SU-DHL-6 (cell line): ENCODE results near the gene BEND3.

Experiments
- H2AFZ ChIP-seq: fragments of 200-600 bp; sonication (generic); 2 replicates; pipeline ENCODE4 v1.6.1; 2014; ENCODE audit warnings: low read depth, mild to moderate bottlenecking, moderate library complexity, mixed read lengths, antibody characterized with exemption, low read length; ENCODE audit not compliant: severe bottlenecking
- H3F3A ChIP-seq: fragments of 200-600 bp; shearing (Covaris generic); 2 replicates; pipeline ENCODE4 v1.6.0; 2016; ENCODE audit warnings: antibody characterized with exemption, mild to moderate bottlenecking; ENCODE audit not compliant: insufficient read depth
- H3K27ac ChIP-seq: fragments of 200-600 bp; sonication (generic); 2 replicates; pipeline ENCODE4 v1.5.1; 2016; ENCODE audit warnings: low read depth, mild to moderate bottlenecking, low read length, moderate library complexity, mixed read lengths
- H3K27me3 ChIP-seq: fragments of 200-600 bp; sonication (generic), shearing (Covaris generic); 2 replicates; pipeline ENCODE4 v1.6.0; 2014; ENCODE audit warnings: mild to moderate bottlenecking, low read length
- H3K36me3 ChIP-seq: fragments of 200-600 bp; sonication (generic); 2 replicates; pipeline ENCODE4 v1.6.1; 2014; ENCODE audit warnings: mild to moderate bottlenecking, low read length, mixed read lengths
- H3K4me2 ChIP-seq: fragments of 300-600, 200-600 bp; shearing (Covaris generic), sonication (generic); 2 replicates; pipeline ENCODE4 v1.6.0; 2014; ENCODE audit warnings: low read length, low read depth, mild to moderate bottlenecking; ENCODE audit not compliant: poor library complexity, severe bottlenecking
- H3K4me3 ChIP-seq: fragments of 200-600 bp; sonication (generic); 2 replicates; pipeline ENCODE4 v1.5.1; 2014; ENCODE audit warnings: antibody characterized with exemption, low read length, mild to moderate bottlenecking, mixed read lengths; ENCODE audit not compliant: insufficient read depth, poor library complexity, severe bottlenecking
- H3K79me2 ChIP-seq: fragments of 200-600 bp; sonication (generic); 2 replicates; pipeline ENCODE4 v1.6.1; 2014; ENCODE audit warnings: mild to moderate bottlenecking, low read length, moderate library complexity; ENCODE audit not compliant: insufficient read depth
- H3K9ac ChIP-seq: fragments of 200-600 bp; sonication (generic); 2 replicates; pipeline ENCODE4 v1.7.0; 2014; ENCODE audit warnings: mild to moderate bottlenecking, low read length
- H3K9me2 ChIP-seq: fragments of 200-600 bp; sonication (generic); replicated peaks from 2 replicates; pipeline ENCODE4 v1.6.1; 2014; ENCODE audit warnings: low read length; ENCODE audit not compliant: insufficient read depth
- H3K9me3 ChIP-seq: fragments of 200-600 bp; sonication (generic); 2 replicates; pipeline ENCODE4 v1.6.1; 2014; ENCODE audit warnings: low read length, mixed read lengths; ENCODE audit not compliant: insufficient read depth
- H4K20me1 ChIP-seq: fragments of 200-600 bp; sonication (generic); 2 replicates; pipeline ENCODE4 v1.6.1; 2014; ENCODE audit warnings: low read depth, mild to moderate bottlenecking, antibody characterized with exemption, low read length, moderate library complexity, mixed read lengths
- EZH2phosphoT487 ChIP-seq: fragments of 200-600 bp; sonication (generic), shearing (Covaris generic); conservative IDR thresholded peaks from 2 replicates; pipeline ENCODE4 v1.6.1; 2018; ENCODE audit warnings: mild to moderate bottlenecking, antibody characterized with exemption, low read length, moderate library complexity, mixed read lengths
- TF ChIP-seq, protein P1 (sequence below): fragments of 200-600 bp; sonication (generic); IDR thresholded peaks from one replicate; pipeline ENCODE4 v1.5.1; 2017; ENCODE audit warnings: antibody characterized with exemption, mild to moderate bottlenecking, low read length, moderate library complexity; ENCODE audit not compliant: insufficient read depth, poor library complexity, severe bottlenecking

Gene BEND3

DNA sequence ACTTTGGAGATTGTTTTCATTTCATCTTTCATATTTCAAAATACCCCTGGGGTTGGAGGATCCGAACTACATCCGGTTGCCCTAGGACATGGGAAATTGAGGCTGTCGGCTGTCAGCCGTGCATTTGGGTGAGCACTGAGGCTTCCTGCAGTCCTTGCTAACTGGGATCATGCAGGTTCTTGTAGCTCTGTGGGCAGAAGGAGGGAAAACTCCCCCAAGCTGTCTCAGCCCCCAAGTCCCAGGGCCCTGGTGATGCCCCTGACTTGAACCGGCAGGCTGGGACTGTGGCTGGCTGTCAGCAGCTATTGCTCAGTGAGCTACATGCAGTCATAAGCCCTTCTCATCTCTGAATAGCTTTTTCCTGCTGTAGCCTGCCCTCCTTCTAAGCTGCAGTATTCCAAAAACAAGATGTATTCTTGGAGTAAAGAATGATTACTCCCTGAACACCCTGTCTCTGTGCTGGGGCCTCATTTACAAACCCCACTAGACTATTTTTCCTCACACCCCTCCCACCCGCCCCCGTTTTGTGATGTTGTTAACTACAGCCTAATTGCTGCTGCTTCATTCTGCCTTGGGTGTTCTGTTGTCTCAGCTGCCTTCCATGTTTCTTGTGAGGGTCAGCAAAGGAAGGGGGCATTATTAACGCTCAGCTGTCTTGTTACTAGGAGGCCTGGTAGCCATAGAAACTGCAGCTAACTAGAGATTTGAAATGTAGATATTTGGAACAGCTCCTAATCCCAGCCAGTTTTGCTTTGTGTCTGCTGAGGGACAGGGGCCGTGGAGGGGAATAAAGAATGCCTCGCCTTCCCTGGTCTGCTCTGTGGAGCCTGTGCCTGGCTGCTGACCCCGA lies 69.3 kb downstream of the BEND3 start:
- Histone ChIP-seq H3K4me3 (no peak overlapping the region), H3K36me3 (no peaks in the 10 kb centered on the region), H3K4me2 (no peak overlapping the region), H3K9me3 (no peaks in the 10 kb centered on the region), H3K9ac (no peak overlapping the region), H3K27me3 (no peaks in the 10 kb centered on the region), H3F3A (no peaks in the 10 kb centered on the region), H3K27ac (no peak overlapping the region), H2AFZ (no peak overlapping the region), H4K20me1 (no peaks in the 10 kb centered on the region), H3K79me2 (no peaks in the 10 kb centered on the region), H3K9me2 (no peaks in the 10 kb centered on the region)
- TF ChIP-seq, protein P1, sequence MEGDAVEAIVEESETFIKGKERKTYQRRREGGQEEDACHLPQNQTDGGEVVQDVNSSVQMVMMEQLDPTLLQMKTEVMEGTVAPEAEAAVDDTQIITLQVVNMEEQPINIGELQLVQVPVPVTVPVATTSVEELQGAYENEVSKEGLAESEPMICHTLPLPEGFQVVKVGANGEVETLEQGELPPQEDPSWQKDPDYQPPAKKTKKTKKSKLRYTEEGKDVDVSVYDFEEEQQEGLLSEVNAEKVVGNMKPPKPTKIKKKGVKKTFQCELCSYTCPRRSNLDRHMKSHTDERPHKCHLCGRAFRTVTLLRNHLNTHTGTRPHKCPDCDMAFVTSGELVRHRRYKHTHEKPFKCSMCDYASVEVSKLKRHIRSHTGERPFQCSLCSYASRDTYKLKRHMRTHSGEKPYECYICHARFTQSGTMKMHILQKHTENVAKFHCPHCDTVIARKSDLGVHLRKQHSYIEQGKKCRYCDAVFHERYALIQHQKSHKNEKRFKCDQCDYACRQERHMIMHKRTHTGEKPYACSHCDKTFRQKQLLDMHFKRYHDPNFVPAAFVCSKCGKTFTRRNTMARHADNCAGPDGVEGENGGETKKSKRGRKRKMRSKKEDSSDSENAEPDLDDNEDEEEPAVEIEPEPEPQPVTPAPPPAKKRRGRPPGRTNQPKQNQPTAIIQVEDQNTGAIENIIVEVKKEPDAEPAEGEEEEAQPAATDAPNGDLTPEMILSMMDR, result no peak
- TF ChIP-seq EZH2phosphoT487, result no peak

DNA sequence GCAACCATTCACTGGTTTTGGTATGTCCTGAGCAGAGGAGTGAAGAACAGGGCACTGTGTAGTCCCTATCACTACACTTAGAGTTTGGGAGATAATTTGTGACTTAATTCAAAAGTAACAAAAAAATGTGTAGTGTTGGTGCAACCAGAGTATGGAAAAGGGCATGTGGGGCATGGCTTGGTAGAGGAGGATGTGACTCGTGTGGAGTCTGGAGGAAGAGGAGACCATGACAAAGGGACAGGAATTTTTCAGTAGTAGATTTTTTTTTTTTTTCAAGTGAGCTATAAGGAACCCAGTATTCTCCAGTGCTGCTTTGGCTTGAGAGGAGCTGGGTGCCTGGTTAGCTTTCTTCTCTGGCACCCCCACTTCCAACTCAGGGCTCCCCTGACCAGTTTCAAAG lies 82.2 kb downstream of the BEND3 start:
- no peaks in the 10 kb centered on the region for H3F3A ChIP-seq
- H3K9ac ChIP-seq, result no peak overlapping the region
- peaks cover 14% of the 10 kb centered on the region; the same call in 1 of the 2 replicates for H3K79me2 ChIP-seq
- H2AFZ ChIP-seq, result no peak overlapping the region
- no peaks in the 10 kb centered on the region for H3K27me3 ChIP-seq
- no peaks in the 10 kb centered on the region for H3K9me2 ChIP-seq
- no peaks in the 10 kb centered on the region for H3K36me3 ChIP-seq
- no peak overlapping the region for H3K4me2 ChIP-seq
- no peaks in the 10 kb centered on the region for H4K20me1 ChIP-seq
- no peak overlapping the region for H3K4me3 ChIP-seq
- H3K27ac ChIP-seq, result no peak overlapping the region
- TF ChIP-seq EZH2phosphoT487, result no peak
- TF ChIP-seq, protein P1, result no peak
- H3K9me3 ChIP-seq, result no peaks in the 10 kb centered on the region

DNA sequence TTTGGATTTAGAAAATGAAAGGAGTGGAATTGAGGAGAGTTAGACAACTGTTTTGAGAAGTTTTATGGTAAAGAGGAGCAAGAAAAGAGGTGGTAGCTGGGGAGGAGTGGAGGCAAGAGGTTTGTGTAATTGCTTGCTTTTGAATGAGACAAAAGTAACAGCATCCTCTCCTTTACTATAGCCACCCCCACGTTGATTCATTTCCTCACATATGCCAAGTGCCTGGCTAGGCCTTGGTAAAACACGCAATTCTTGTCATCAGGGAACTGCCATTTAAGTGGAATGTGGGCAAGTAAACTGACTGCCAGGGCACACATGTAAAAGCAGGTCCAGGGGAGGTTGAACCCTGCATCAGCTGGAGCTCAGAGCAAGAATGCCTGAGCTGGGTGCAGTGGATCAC lies 83.3 kb downstream of the BEND3 start:
- no peak overlapping the region for H3K4me2 ChIP-seq
- no peaks in the 10 kb centered on the region for H3K27me3 ChIP-seq
- H3K4me3 ChIP-seq, result no peak overlapping the region
- no peak overlapping the region for H3K9ac ChIP-seq
- no peaks in the 10 kb centered on the region for H3K9me3 ChIP-seq
- no peaks in the 10 kb centered on the region for H3K36me3 ChIP-seq
- no peaks in the 10 kb centered on the region for H3K9me2 ChIP-seq
- TF ChIP-seq, protein P1, result no peak
- no peak for TF ChIP-seq EZH2phosphoT487
- H2AFZ ChIP-seq, result no peak overlapping the region
- H3K27ac ChIP-seq, result no peak overlapping the region
- peaks cover 14% of the 10 kb centered on the region; the same call in 1 of the 2 replicates for H3K79me2 ChIP-seq
- H4K20me1 ChIP-seq, result no peaks in the 10 kb centered on the region
- H3F3A ChIP-seq, result no peaks in the 10 kb centered on the region
